K562 (cell line): ENCODE data around the gene MRPL54. TPM values are rescaled to one million over a fixed set of nuclear protein-coding genes. Genes with fewer than 3 reads are reported as not detected.

ENCODE experiments used
- ARID3A ChIP-seq: IDR thresholded peaks from 2 replicates; pipeline ENCODE4 v1.6.1; 2012; ENCODE audit warnings: low read depth, low read length, improper control_type of control experiment, borderline replicate concordance
- BACH1 ChIP-seq: fragments of 200-800 bp; sonication (Bioruptor generic); IDR thresholded peaks from 2 replicates; pipeline ENCODE4 v1.6.1; 2016; ENCODE audit warnings: missing genetic modification characterization, missing compliant biosample characterization
- CREB3L1 ChIP-seq: fragments of 450-650 bp; IDR thresholded peaks from 2 replicates; pipeline ENCODE4 v1.6.1; 2014; ENCODE audit warnings: low read depth, mild to moderate bottlenecking, moderate library complexity, borderline replicate concordance
- FOXJ2 ChIP-seq: fragments of 200-800 bp; sonication (Bioruptor generic); IDR thresholded peaks from 2 replicates; pipeline ENCODE4 v1.6.1; 2016; ENCODE audit warnings: missing genetic modification characterization, missing compliant biosample characterization
- HDAC2 ChIP-seq: fragments of 450-650 bp; IDR thresholded peaks from 2 replicates; pipeline ENCODE4 v1.6.1; 2016; ENCODE audit warnings: mild to moderate bottlenecking
- KHSRP ChIP-seq: fragments of 450-650 bp; IDR thresholded peaks from 2 replicates; pipeline ENCODE4 v1.6.1; 2017
- MECOM ChIP-seq: fragments of 250-450 bp; sonication (Bioruptor Pico); IDR thresholded peaks from 2 replicates; pipeline ENCODE4 v1.8.0; 2022; ENCODE audit warnings: inconsistent platforms
- MTA1 ChIP-seq: fragments of 450-650 bp; IDR thresholded peaks from 2 replicates; pipeline ENCODE4 v1.6.1; 2017; ENCODE audit warnings: borderline replicate concordance
- RB1 ChIP-seq: fragments of 450-650 bp; IDR thresholded peaks from 2 replicates; pipeline ENCODE4 v1.6.1; 2017; ENCODE audit warnings: low read depth, mild to moderate bottlenecking
- RNF2 ChIP-seq: sonication (generic); IDR thresholded peaks from 2 replicates; pipeline ENCODE4 v1.6.1; 2016
- TSHZ1 ChIP-seq: fragments of 250-450 bp; sonication (Bioruptor Pico); IDR thresholded peaks from 2 replicates; pipeline ENCODE4 v1.4.0; 2020; ENCODE audit warnings: mild to moderate bottlenecking, moderate library complexity
- ZBTB2 ChIP-seq: fragments of 450-650 bp; IDR thresholded peaks from 2 replicates; pipeline ENCODE4 v1.6.1; 2016; ENCODE audit warnings: antibody characterized with exemption
- ZBTB49 ChIP-seq: sonication (generic); formaldehyde crosslinking; IDR thresholded peaks from 2 replicates; pipeline ENCODE4 v1.8.0; 2022; ENCODE audit warnings: missing genetic modification reagents, mild to moderate bottlenecking, borderline replicate concordance
- ZFX ChIP-seq: sonication (generic); formaldehyde crosslinking; IDR thresholded peaks from 2 replicates; pipeline ENCODE4 v1.8.0; 2022; ENCODE audit warnings: mild to moderate bottlenecking, missing genetic modification reagents, moderate library complexity
- ZKSCAN1 ChIP-seq: fragments of 150-350 bp; IDR thresholded peaks from 2 replicates; pipeline ENCODE4 v1.6.1; 2016; ENCODE audit warnings: low read depth, low read length
- ZNF444 ChIP-seq: fragments of 250-450 bp; sonication (Bioruptor Pico); IDR thresholded peaks from 2 replicates; pipeline ENCODE4 v1.4.0; 2020; ENCODE audit warnings: mild to moderate bottlenecking, moderate library complexity
- ZNF586 ChIP-seq: fragments of 450-650 bp; formaldehyde crosslinking; conservative IDR thresholded peaks from 2 replicates; pipeline ENCODE4 v1.4.0; 2020; ENCODE audit warnings: mild to moderate bottlenecking, moderate library complexity
- polyA plus RNA-seq, 8 experiments: library from polyadenylated mRNA; depleted of rRNA in 4 of 8; stranded (reverse) in 5 of 8; unstranded in 3 of 8; fragments of >200 nt; fragmentation: Nextera tagmentation in 2 of 8; fragmentation: Illumina TruSeq in 1 of 8; extraction: Ambion mirVana in 2 of 8; extraction: Trizol in 1 of 8; gene quantifications; 2 replicates each; pipeline versions ENCODE4 v1.2.1 to v1.2.3, GENCODE V29; 2011 to 2014; ENCODE audit warnings: inconsistent platforms in 1 of 8, missing spikeins in 1 of 8
- total RNA-seq, 7 experiments: library from RNA; depleted of rRNA in 6 of 7; stranded (reverse); fragments of >200 nt in 6 of 7; fragmentation: Illumina TruSeq in 2 of 7; extraction: Trizol in 2 of 7; gene quantifications; 2 replicates each; pipeline versions ENCODE4 v1.2.1 to v1.2.3, GENCODE V29; 2011 to 2021; ENCODE audit warnings: low replicate concordance in 1 of 7

Gene MRPL54
- total and polyA plus RNA-seq, 9 of the 15 experiments (the other 6 are each of a cell fraction or from before 2014, with no cell fraction given): 3.5 to 120 (median 56.9) TPM

GRCh38 chr19:3762501-3763459, at the start of gene MRPL54 (continued):
- TF ChIP-seq ZBTB2 (peak; percentile 100), KHSRP (no peak), TSHZ1 (no peak), ZKSCAN1 (no peak), RB1 (peak; percentile 17; the same call in 1 of the 2 replicates), MECOM (CRISPR knock-in tag) (no peak), HDAC2 (peak; percentile 81), BACH1 (tag) (no peak), ZBTB49 (no peak), MTA1 (peak; percentile 22; the same call in 1 of the 2 replicates), ARID3A (0 out of 2 replicates have a peak, but pooled peaks have one; percentile 11), RNF2 (no peak), CREB3L1 (peak; percentile 94), ZNF586 (no peak), ZFX (CRISPR knock-in tag) (peak; percentile 94), ZNF444 (CRISPR knock-in tag) (no peak), FOXJ2 (tag) (peak; percentile 79)
